BLaER1 (cell line): ENCODE data around the gene GPR17.

ENCODE experiments used
- H3K27ac ChIP-seq: shearing (Covaris generic); formaldehyde crosslinking; 2 replicates; pipeline ENCODE4 v1.8.1; 2022
- H3K27me3 ChIP-seq: shearing (Covaris generic); formaldehyde crosslinking; 2 replicates; pipeline ENCODE4 v1.8.1; 2022
- H3K36me3 ChIP-seq: shearing (Covaris generic); formaldehyde crosslinking; 2 replicates; pipeline ENCODE4 v1.8.1; 2022
- H3K4me1 ChIP-seq: shearing (Covaris generic); formaldehyde crosslinking; 2 replicates; pipeline ENCODE4 v1.8.1; 2022
- H3K4me2 ChIP-seq: shearing (Covaris generic); formaldehyde crosslinking; 2 replicates; pipeline ENCODE4 v1.8.1; 2022
- H3K4me3 ChIP-seq: shearing (Covaris generic); formaldehyde crosslinking; 2 replicates; pipeline ENCODE4 v1.8.1; 2022
- H3K9ac ChIP-seq: shearing (Covaris generic); formaldehyde crosslinking; 2 replicates; pipeline ENCODE4 v1.8.1; 2022
- H3K9me3 ChIP-seq: shearing (Covaris generic); formaldehyde crosslinking; 2 replicates; pipeline ENCODE4 v1.8.1; 2022
- H4K20me1 ChIP-seq: shearing (Covaris generic); formaldehyde crosslinking; 2 replicates; pipeline ENCODE4 v1.8.1; 2022
- Cebpa-rat ChIP-seq: shearing (Covaris generic); IDR thresholded peaks from 2 replicates; pipeline ENCODE4 v1.8.1; 2022

GPR17 gene

GRCh38 chr2:127647242-127648190 lies 1.6 kb downstream of the GPR17 start:
- Histone ChIP-seq H4K20me1 (no peaks in the 10 kb centered on the region), H3K9ac (peak overlapping the region; percentile 35; the same call in 1 of the 2 replicates), H3K9me3 (no peaks in the 10 kb centered on the region), H3K27me3 (no peaks in the 10 kb centered on the region), H3K27ac (peak overlapping the region; percentile 78), H3K4me1 (peaks cover 98% of the 10 kb centered on the region), H3K4me3 (no peak overlapping the region), H3K4me2 (peak overlapping the region; percentile 99), H3K36me3 (no peaks in the 10 kb centered on the region)
- no peak for TF ChIP-seq Cebpa-rat

DNA sequence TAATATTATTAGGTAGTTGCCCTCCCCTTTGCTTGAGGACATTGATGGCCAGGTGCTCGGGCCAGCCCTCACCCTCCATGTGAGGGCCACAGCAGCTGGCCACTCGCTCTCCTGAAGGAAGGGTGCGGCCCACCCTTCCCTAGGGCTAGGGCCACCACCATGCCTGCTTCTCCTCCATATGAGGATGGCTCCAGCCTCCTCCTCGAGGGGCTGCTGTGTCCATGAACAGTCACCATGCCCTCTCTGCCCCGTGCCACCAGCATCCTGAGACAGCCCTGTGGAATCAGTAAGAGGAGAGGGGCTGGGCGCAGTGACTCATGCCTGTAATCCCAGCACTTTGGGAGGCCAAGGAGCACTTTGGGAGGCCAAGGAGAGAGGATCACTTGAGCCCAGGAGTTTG lies 2.4 kb downstream of the GPR17 start:
- H3K9ac ChIP-seq: peak overlapping the region; percentile 35; the same call in 1 of the 2 replicates
- no peak for TF ChIP-seq Cebpa-rat
- no peaks in the 10 kb centered on the region for H3K36me3 ChIP-seq
- no peaks in the 10 kb centered on the region for H4K20me1 ChIP-seq
- H3K4me2 ChIP-seq: peak overlapping the region; percentile 99
- H3K9me3 ChIP-seq: no peaks in the 10 kb centered on the region
- H3K27ac ChIP-seq: peak overlapping the region; percentile 78; the same call in 1 of the 2 replicates
- no peaks in the 10 kb centered on the region for H3K27me3 ChIP-seq
- peaks cover 98% of the 10 kb centered on the region for H3K4me1 ChIP-seq
- H3K4me3 ChIP-seq: no peak overlapping the region

GRCh38 chr2:127649100-127649611 lies 3.2 kb downstream of the GPR17 start:
- H3K4me3 ChIP-seq: no peak overlapping the region
- peak overlapping the region; percentile 48; the same call in 1 of the 2 replicates for H3K27ac ChIP-seq
- no peak overlapping the region; the same call in 1 of the 2 replicates for H3K9ac ChIP-seq
- peaks cover 98% of the 10 kb centered on the region for H3K4me1 ChIP-seq
- H3K4me2 ChIP-seq: peak overlapping the region; percentile 89
- H3K36me3 ChIP-seq: no peaks in the 10 kb centered on the region
- TF ChIP-seq Cebpa-rat: no peak
- H3K27me3 ChIP-seq: no peaks in the 10 kb centered on the region
- no peaks in the 10 kb centered on the region for H4K20me1 ChIP-seq
- no peaks in the 10 kb centered on the region for H3K9me3 ChIP-seq

- H3K27me3 ChIP-seq: no peaks in the 10 kb centered on the region
- no peak overlapping the region; the same call in 1 of the 2 replicates for H3K9ac ChIP-seq
- peak overlapping the region; percentile 48; the same call in 1 of the 2 replicates for H3K27ac ChIP-seq
- peak overlapping the region; percentile 89 for H3K4me2 ChIP-seq
- H3K4me3 ChIP-seq: no peak overlapping the region
- H4K20me1 ChIP-seq: no peaks in the 10 kb centered on the region
- H3K36me3 ChIP-seq: no peaks in the 10 kb centered on the region
- no peak for TF ChIP-seq Cebpa-rat
- H3K9me3 ChIP-seq: no peaks in the 10 kb centered on the region
- peaks cover 95% of the 10 kb centered on the region for H3K4me1 ChIP-seq
Observed at GRCh38 chr2:127649684-127650040, 3.7 kb downstream of the GPR17 start.

DNA sequence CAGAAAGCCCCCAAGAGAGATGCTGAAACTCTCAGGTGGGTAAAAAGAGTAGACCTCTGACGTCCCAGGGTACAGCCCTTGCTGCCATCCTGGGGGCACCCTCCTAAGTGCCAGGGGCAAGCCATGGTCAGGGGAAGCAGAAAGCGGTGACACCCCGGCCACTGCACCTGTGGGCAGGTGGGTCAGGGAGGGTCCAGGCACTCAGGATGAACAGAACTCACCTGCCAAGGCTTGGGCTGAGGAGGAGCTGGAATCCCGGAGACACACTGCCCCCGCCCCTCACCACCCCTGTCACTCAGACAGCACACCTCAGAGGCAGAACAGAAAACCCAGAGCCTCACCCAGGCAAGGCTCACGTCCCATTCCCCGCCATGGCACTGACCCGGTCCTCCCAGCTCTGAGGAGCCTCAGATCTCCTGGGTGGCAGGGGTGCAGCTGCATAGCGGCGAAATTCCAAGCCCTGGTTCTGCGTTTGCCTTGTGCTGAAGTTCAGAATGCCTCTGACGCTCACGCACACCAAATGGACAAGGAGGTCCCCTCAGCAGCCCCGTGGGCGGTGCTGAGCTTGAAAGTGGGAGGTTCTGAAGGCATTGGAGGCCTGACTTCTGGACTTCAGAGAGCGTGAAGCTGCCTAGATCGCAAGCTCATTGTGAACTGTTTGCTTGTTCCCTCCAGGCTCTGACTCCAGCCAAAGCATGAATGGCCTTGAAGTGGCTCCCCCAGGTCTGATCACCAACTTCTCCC lies 4.3 kb downstream of the GPR17 start:
- Histone ChIP-seq H3K27ac (peak overlapping the region; percentile 57), H3K36me3 (no peaks in the 10 kb centered on the region), H3K4me2 (peak overlapping the region; percentile 89), H3K4me3 (no peak overlapping the region), H3K27me3 (no peaks in the 10 kb centered on the region), H3K9me3 (no peaks in the 10 kb centered on the region), H3K4me1 (peaks cover 89% of the 10 kb centered on the region), H3K9ac (no peak overlapping the region; the same call in 1 of the 2 replicates), H4K20me1 (no peaks in the 10 kb centered on the region)
- TF ChIP-seq Cebpa-rat: no peak

GRCh38 chr2:127650785-127651380 lies 4.9 kb downstream of the GPR17 start:
- H4K20me1 ChIP-seq: no peaks in the 10 kb centered on the region
- no peaks in the 10 kb centered on the region for H3K36me3 ChIP-seq
- H3K4me3 ChIP-seq: no peak overlapping the region
- H3K27ac ChIP-seq: peak overlapping the region; percentile 57
- no peaks in the 10 kb centered on the region for H3K27me3 ChIP-seq
- peak overlapping the region; percentile 89 for H3K4me2 ChIP-seq
- no peaks in the 10 kb centered on the region for H3K9me3 ChIP-seq
- TF ChIP-seq Cebpa-rat: no peak
- peaks cover 83% of the 10 kb centered on the region for H3K4me1 ChIP-seq
- H3K9ac ChIP-seq: 0 out of 2 replicates have a peak overlapping the region, but pooled peaks have one; percentile 5

DNA sequence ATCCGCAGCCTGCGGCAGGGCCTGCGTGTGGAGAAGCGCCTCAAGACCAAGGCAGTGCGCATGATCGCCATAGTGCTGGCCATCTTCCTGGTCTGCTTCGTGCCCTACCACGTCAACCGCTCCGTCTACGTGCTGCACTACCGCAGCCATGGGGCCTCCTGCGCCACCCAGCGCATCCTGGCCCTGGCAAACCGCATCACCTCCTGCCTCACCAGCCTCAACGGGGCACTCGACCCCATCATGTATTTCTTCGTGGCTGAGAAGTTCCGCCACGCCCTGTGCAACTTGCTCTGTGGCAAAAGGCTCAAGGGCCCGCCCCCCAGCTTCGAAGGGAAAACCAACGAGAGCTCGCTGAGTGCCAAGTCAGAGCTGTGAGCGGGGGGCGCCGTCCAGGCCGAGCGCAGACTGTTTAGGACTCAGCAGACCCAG lies 5.4 kb downstream of the GPR17 start:
- Histone ChIP-seq H3K27me3 (no peaks in the 10 kb centered on the region), H3K9me3 (no peaks in the 10 kb centered on the region), H3K9ac (no peak overlapping the region; the same call in 1 of the 2 replicates), H3K36me3 (no peaks in the 10 kb centered on the region), H3K27ac (peak overlapping the region; percentile 57), H3K4me2 (peak overlapping the region; percentile 89), H3K4me3 (no peak overlapping the region), H3K4me1 (peaks cover 83% of the 10 kb centered on the region), H4K20me1 (no peaks in the 10 kb centered on the region)
- no peak for TF ChIP-seq Cebpa-rat

- Histone ChIP-seq H3K27me3 (no peaks in the 10 kb centered on the region), H3K27ac (peak overlapping the region; percentile 57), H3K4me3 (0 out of 2 replicates have a peak overlapping the region, but pooled peaks have one; percentile 21), H3K4me2 (peak overlapping the region; percentile 89), H3K9me3 (no peaks in the 10 kb centered on the region), H3K9ac (peak overlapping the region; percentile 47; the same call in 1 of the 2 replicates), H3K4me1 (peaks cover 83% of the 10 kb centered on the region), H3K36me3 (no peaks in the 10 kb centered on the region), H4K20me1 (no peaks in the 10 kb centered on the region)
- TF ChIP-seq Cebpa-rat: no peak
Observed at GRCh38 chr2:127651971-127652550, 6.1 kb downstream of the GPR17 start.

GRCh38 chr2:127652786-127653357 lies 6.9 kb downstream of the GPR17 start:
- Histone ChIP-seq H3K4me2 (peak overlapping the region; percentile 89), H3K9me3 (no peaks in the 10 kb centered on the region), H3K36me3 (no peaks in the 10 kb centered on the region), H3K27me3 (no peaks in the 10 kb centered on the region), H3K4me1 (peaks cover 83% of the 10 kb centered on the region), H3K4me3 (no peak overlapping the region), H3K9ac (peak overlapping the region; percentile 47; the same call in 1 of the 2 replicates), H3K27ac (peak overlapping the region; percentile 57), H4K20me1 (no peaks in the 10 kb centered on the region)
- no peak for TF ChIP-seq Cebpa-rat
